K562 (cell line): ENCODE results near the gene KLHDC2. TPM values are rescaled to one million over a fixed set of nuclear protein-coding genes. Genes with fewer than 3 reads are reported as not detected.

Source experiments
- ARHGAP35 ChIP-seq: fragments of 450-650 bp; IDR thresholded peaks from 2 replicates; pipeline ENCODE4 v1.6.1; 2018; ENCODE audit not compliant: partially characterized antibody
- CTCFL ChIP-seq: IDR thresholded peaks from 2 replicates; pipeline ENCODE4 v1.6.1; 2011; ENCODE audit warnings: borderline replicate concordance, low read depth, mild to moderate bottlenecking, moderate library complexity, low read length; ENCODE audit not compliant: insufficient read depth, poor library complexity, severe bottlenecking
- DNMT1 ChIP-seq: fragments of 450-650 bp; IDR thresholded peaks from 2 replicates; pipeline ENCODE4 v1.6.1; 2016; ENCODE audit warnings: antibody characterized with exemption, mild to moderate bottlenecking
- FOXP1 ChIP-seq: sonication (generic); formaldehyde crosslinking; IDR thresholded peaks from 2 replicates; pipeline ENCODE4 v1.8.0; 2022; ENCODE audit warnings: mild to moderate bottlenecking, missing genetic modification reagents
- HEY1 ChIP-seq: fragments of 250-450 bp; sonication (Bioruptor Pico); IDR thresholded peaks from 2 replicates; pipeline ENCODE4 v1.5.0; 2020; ENCODE audit warnings: mild to moderate bottlenecking, moderate library complexity, borderline replicate concordance
- HMGN3 ChIP-seq: IDR thresholded peaks from 2 replicates; pipeline ENCODE4 v1.6.1; 2011; ENCODE audit warnings: borderline replicate concordance, low read depth, mild to moderate bottlenecking, mixed read lengths, low read length; ENCODE audit not compliant: insufficient read length; ENCODE audit errors: extremely low read depth
- JUN ChIP-seq, 2 experiments: sonication (generic) in 1 of 2; formaldehyde crosslinking in 1 of 2; IDR thresholded peaks; 2 replicates each; pipeline versions ENCODE4 v1.6.1 to v1.8.0; 2012 to 2022; ENCODE audit warnings: borderline replicate concordance in 2 of 2, mild to moderate bottlenecking in 2 of 2, improper control_type of control experiment in 1 of 2, low read depth in 1 of 2, low read length in 1 of 2, missing genetic modification reagents in 1 of 2
- JUND ChIP-seq, 2 experiments: IDR thresholded peaks; 2 replicates in 1 of 2; 3 replicates in 1 of 2; pipeline ENCODE4 v1.6.1; 2011; ENCODE audit warnings: borderline replicate concordance in 2 of 2, low read depth in 2 of 2, low read length in 2 of 2, improper control_type of control experiment in 1 of 2, missing biosample characterization in 1 of 2, missing genetic modification characterization in 1 of 2, missing genetic modification reagents in 1 of 2
- MIER1 ChIP-seq: fragments of 450-650 bp; IDR thresholded peaks from 2 replicates; pipeline ENCODE4 v1.6.1; 2016; ENCODE audit warnings: antibody characterized with exemption, mild to moderate bottlenecking, low read depth
- NCOA6 ChIP-seq: fragments of 450-650 bp; IDR thresholded peaks from 2 replicates; pipeline ENCODE4 v1.6.1; 2017; ENCODE audit warnings: mild to moderate bottlenecking
- NFATC3 ChIP-seq: fragments of 450-650 bp; IDR thresholded peaks from 2 replicates; pipeline ENCODE4 v1.6.1; 2017; ENCODE audit warnings: mild to moderate bottlenecking
- PRPF4 ChIP-seq: fragments of 200-400 bp; formaldehyde crosslinking; IDR thresholded peaks from one replicate; pipeline ENCODE4 v1.6.1; 2017; ENCODE audit warnings: low read length, low read depth, mild to moderate bottlenecking; ENCODE audit not compliant: insufficient read depth, poor library complexity, severe bottlenecking
- RHOXF2B ChIP-seq: fragments of 250-450 bp; sonication (Bioruptor Pico); conservative IDR thresholded peaks from 2 replicates; pipeline ENCODE4 v1.5.1; 2021
- SRSF7 ChIP-seq: fragments of 200-400 bp; formaldehyde crosslinking; optimal IDR thresholded peaks from 2 replicates; pipeline ENCODE3; 2017; ENCODE audit warnings: mild to moderate bottlenecking, low read depth, low read length
- STAT5B ChIP-seq: fragments of 250-450 bp; sonication (Bioruptor Pico); IDR thresholded peaks from 2 replicates; pipeline ENCODE4 v1.8.0; 2021; ENCODE audit warnings: mild to moderate bottlenecking, inconsistent platforms
- TFAP4 ChIP-seq: sonication (generic); formaldehyde crosslinking; IDR thresholded peaks from 2 replicates; pipeline ENCODE4 v1.8.0; 2022; ENCODE audit warnings: missing genetic modification reagents, mild to moderate bottlenecking, moderate library complexity, borderline replicate concordance
- ZNF174 ChIP-seq: fragments of 250-450 bp; sonication (Bioruptor Pico); IDR thresholded peaks from 2 replicates; pipeline ENCODE4 v1.4.0; 2020; ENCODE audit warnings: mild to moderate bottlenecking
- ZNF354B ChIP-seq: fragments of 250-450 bp; sonication (Bioruptor Pico); IDR thresholded peaks from 2 replicates; pipeline ENCODE4 v1.4.0; 2020
- ZNF436 ChIP-seq: fragments of 250-450, 450-650 bp; sonication (Bioruptor Pico); formaldehyde crosslinking; IDR thresholded peaks from 2 replicates; pipeline ENCODE4 v1.7.0; 2020; ENCODE audit warnings: mild to moderate bottlenecking
- polyA plus RNA-seq, 8 experiments: library from polyadenylated mRNA; depleted of rRNA in 4 of 8; stranded (reverse) in 5 of 8; unstranded in 3 of 8; fragments of >200 nt; fragmentation: Nextera tagmentation in 2 of 8; fragmentation: Illumina TruSeq in 1 of 8; extraction: Ambion mirVana in 2 of 8; extraction: Trizol in 1 of 8; gene quantifications; 2 replicates each; pipeline versions ENCODE4 v1.2.1 to v1.2.3, GENCODE V29; 2011 to 2014; ENCODE audit warnings: inconsistent platforms in 1 of 8, missing spikeins in 1 of 8
- total RNA-seq, 7 experiments: library from RNA; depleted of rRNA in 6 of 7; stranded (reverse); fragments of >200 nt in 6 of 7; fragmentation: Illumina TruSeq in 2 of 7; extraction: Trizol in 2 of 7; gene quantifications; 2 replicates each; pipeline versions ENCODE4 v1.2.1 to v1.2.3, GENCODE V29; 2011 to 2021; ENCODE audit warnings: low replicate concordance in 1 of 7

Gene KLHDC2
- total and polyA plus RNA-seq, 9 of the 15 experiments (the other 6 are each of a cell fraction or from before 2014, with no cell fraction given): 6.3 to 41.7 (median 20.0) TPM

GRCh38 chr14:49768301-49769121, 558 bp downstream of the KLHDC2 start (continued):
- TF ChIP-seq ZNF354B (CRISPR knock-in tag): no peak
- TF ChIP-seq CTCFL: no peak
- TF ChIP-seq NFATC3: no peak
- no peak for TF ChIP-seq ARHGAP35
- peak; percentile 50 for TF ChIP-seq TFAP4
- no peak for TF ChIP-seq STAT5B (CRISPR knock-in tag)
- no peak for TF ChIP-seq MIER1
- no peak for TF ChIP-seq RHOXF2B (CRISPR knock-in tag)
- TF ChIP-seq ZNF174: no peak
- TF ChIP-seq JUND (IDR thresholded peaks at IDR 0.05; ENCODE audit: borderline replicate concordance, low read depth, low read length): 0 out of 2 replicates have a peak, but pooled peaks have one; percentile 3
- no peak for TF ChIP-seq JUND (tag; IDR thresholded peaks at IDR 0.05; ENCODE audit: borderline replicate concordance, low read depth, low read length)
- TF ChIP-seq HMGN3: no peak
- TF ChIP-seq NCOA6: no peak
- TF ChIP-seq ZNF436: no peak
- 0 out of 2 replicates have a peak, but pooled peaks have one; percentile 8 for TF ChIP-seq JUN (IDR thresholded peaks at IDR 0.05; ENCODE audit: borderline replicate concordance, low read depth, low read length)
- TF ChIP-seq JUN (CRISPR knock-in tag; IDR thresholded peaks at IDR 0.05; ENCODE audit: borderline replicate concordance): 0 out of 2 replicates have a peak, but pooled peaks have one; percentile 53
- no peak for TF ChIP-seq HEY1 (CRISPR knock-in tag)
- TF ChIP-seq DNMT1: no peak
- TF ChIP-seq SRSF7: no peak
- peak; percentile 19 for TF ChIP-seq PRPF4
- TF ChIP-seq FOXP1 (CRISPR knock-in tag): peak; percentile 10; the same call in 1 of the 2 replicates
